K562 (cell line): ENCODE data around the gene NOD1. TPM values are rescaled to one million over a fixed set of nuclear protein-coding genes. Genes with fewer than 3 reads are reported as not detected.

Experiments
- ATAC-seq: fragments of 200-7000 bp; cut with Tn5 transposase; 3 replicates; pipeline ENCODE4 v1.9.1; 2020; ENCODE audit warnings: moderate library complexity
- BruUV-seq: library from RNA; stranded (reverse); fragments of 400-500 nt; replicated peaks from 2 replicates; lab custom pipeline; 2021; lab: Mats Ljungman, UMichigan
- CTCF ChIA-PET: fragments of 300-600 bp; formaldehyde crosslinking; extraction: SDS; loops from one replicate; lab custom pipeline; 2021; ENCODE audit warnings: low intra/inter-chr PET ratio; lab: Yijun Ruan, JAX
- POLR2A ChIA-PET: fragments of 300-600, 350-650 bp; sonication (Branson Sonifier 250); formaldehyde crosslinking; extraction: SDS; loops from one replicate; lab custom pipeline; 2021; ENCODE audit warnings: antibody characterized with exemption, inconsistent platforms; lab: Yijun Ruan, JAX
- DNase-seq, 4 experiments: peaks; one replicate each; pipeline versions ENCODE4 v3.0.0 to v3.0.0-alpha.2; 2011 to 2018; ENCODE audit warnings: low spot score in 3 of 4, mixed read lengths in 3 of 4; ENCODE audit errors: extremely low read depth in 1 of 4
- FAIRE-seq: peaks from 2 replicates; lab custom pipeline; 2011; peaks lifted over from hg19 to GRCh38; lab: Jason Lieb, UNC
- H2AFZ ChIP-seq: 2 replicates; pipeline ENCODE4 v1.6.0; 2011; ENCODE audit warnings: low read depth, low read length, control low read depth, inconsistent platforms
- H3K27ac ChIP-seq: fragments of 200-600 bp; 3 replicates; pipeline ENCODE4 v1.8.0; 2011; ENCODE audit warnings: low read depth, mild to moderate bottlenecking, control low read depth, inconsistent platforms, low read length, moderate library complexity, mixed read lengths; ENCODE audit errors: extremely low read depth
- H3K27me3 ChIP-seq, 2 experiments: fragments of 300-600 bp in 1 of 2; 2 replicates in 1 of 2; 3 replicates in 1 of 2; pipeline versions ENCODE4 v1.6.0 to v1.8.0; 2011; ENCODE audit warnings: inconsistent platforms in 2 of 2, low read length in 2 of 2, mild to moderate bottlenecking in 1 of 2, mixed read lengths in 1 of 2, moderate library complexity in 1 of 2; ENCODE audit not compliant: control insufficient read depth in 2 of 2, insufficient read depth in 2 of 2
- H3K36me3 ChIP-seq: fragments of 300-600 bp; 3 replicates; pipeline ENCODE4 v1.8.0; 2011; ENCODE audit warnings: mild to moderate bottlenecking, low read length, inconsistent platforms; ENCODE audit not compliant: control insufficient read depth, insufficient read depth
- H3K4me1 ChIP-seq, 2 experiments: fragments of 200-600 bp in 1 of 2; replicated peaks in 1 of 2; 2 replicates in 1 of 2; 3 replicates in 1 of 2; pipeline versions ENCODE4 v1.5.1 to v1.8.0; 2011; ENCODE audit warnings: inconsistent platforms in 2 of 2, low read length in 2 of 2, mild to moderate bottlenecking in 1 of 2, mixed read lengths in 1 of 2, moderate library complexity in 1 of 2; ENCODE audit not compliant: control insufficient read depth in 2 of 2, insufficient read depth in 2 of 2
- H3K4me2 ChIP-seq: 2 replicates; pipeline ENCODE4 v1.6.1; 2011; ENCODE audit warnings: low read length, control low read depth, inconsistent platforms, mixed read lengths; ENCODE audit not compliant: insufficient read depth
- H3K4me3 ChIP-seq: fragments of 200-600 bp; sonication (generic), shearing (Covaris generic); 2 replicates; pipeline ENCODE4 v1.5.1; 2016; ENCODE audit warnings: control low read depth, inconsistent platforms
- H3K79me2 ChIP-seq: fragments of 200-600 bp; 3 replicates; pipeline ENCODE4 v1.8.0; 2011; ENCODE audit warnings: low read length, inconsistent platforms; ENCODE audit not compliant: control insufficient read depth, insufficient read depth
- H3K9ac ChIP-seq, 2 experiments: 2 replicates each; pipeline versions ENCODE4 v1.6.0 to v1.6.1; 2011; ENCODE audit warnings: low read depth in 2 of 2, low read length in 2 of 2, control low read depth in 1 of 2, inconsistent platforms in 1 of 2, mild to moderate bottlenecking in 1 of 2, mixed read lengths in 1 of 2; ENCODE audit not compliant: insufficient read depth in 1 of 2
- H3K9me1 ChIP-seq: one replicate; pipeline ENCODE4 v1.6.0; 2011; ENCODE audit warnings: inconsistent platforms, mild to moderate bottlenecking, low read length, moderate library complexity; ENCODE audit not compliant: control insufficient read depth, insufficient read depth
- H3K9me3 ChIP-seq: replicated peaks from 2 replicates; pipeline ENCODE4 v1.5.1; 2011; ENCODE audit warnings: low read depth, low read length, inconsistent platforms; ENCODE audit not compliant: control insufficient read depth, insufficient read depth
- H4K20me1 ChIP-seq: replicated peaks from 2 replicates; pipeline ENCODE4 v1.6.1; 2011; ENCODE audit warnings: low read length, inconsistent platforms, mixed read lengths; ENCODE audit not compliant: control insufficient read depth, insufficient read depth
- DEAF1 ChIP-seq: fragments of 450-650 bp; formaldehyde crosslinking; IDR thresholded peaks from 2 replicates; pipeline ENCODE4 v1.4.0; 2020; ENCODE audit warnings: mild to moderate bottlenecking, moderate library complexity
- EGR1 ChIP-seq: fragments of 450-650 bp; conservative IDR thresholded peaks from 2 replicates; pipeline ENCODE4 v1.6.1; 2017; ENCODE audit warnings: mild to moderate bottlenecking
- GTF2B ChIP-seq: IDR thresholded peaks from 2 replicates; pipeline ENCODE4 v1.6.1; 2011; ENCODE audit not compliant: insufficient read length; ENCODE audit errors: extremely low read depth
- ILF3 ChIP-seq: fragments of 450-650 bp; IDR thresholded peaks from 2 replicates; pipeline ENCODE4 v1.6.1; 2018; ENCODE audit warnings: antibody characterized with exemption, mild to moderate bottlenecking, moderate library complexity, borderline replicate concordance
- MIER1 ChIP-seq: fragments of 450-650 bp; IDR thresholded peaks from 2 replicates; pipeline ENCODE4 v1.6.1; 2016; ENCODE audit warnings: antibody characterized with exemption, mild to moderate bottlenecking, low read depth
- RFX7 ChIP-seq: fragments of 250-450 bp; sonication (Bioruptor Pico); IDR thresholded peaks from 2 replicates; pipeline ENCODE4 v1.5.1; 2021; ENCODE audit warnings: mild to moderate bottlenecking
- SREBF1 ChIP-seq: fragments of 150-350 bp; IDR thresholded peaks from 2 replicates; pipeline ENCODE4 v1.6.1; 2014; ENCODE audit warnings: antibody characterized with exemption, low read depth, low read length, borderline replicate concordance
- WGBS: fragments of 100-300 bp; shearing (Covaris generic); methylation state at CpG from one replicate; pipeline ENCODE4 v1.1.6; 2016; ENCODE audit warnings: low coverage, mixed read lengths; ENCODE audit not compliant: insufficient coverage; ENCODE audit errors: missing lambda C conversion rate; 5-methylcytosine and 5-hydroxymethylcytosine counted together
- in situ Hi-C: fragments of 300-500 bp; cut with MboI; formaldehyde crosslinking; loops from 4 replicates; pipeline ENCODE4 v1.15.0; 2018; ENCODE audit warnings: inconsistent platforms, mixed read lengths
- intact Hi-C: fragments of 100-400 bp; cut with micrococcal nuclease; formaldehyde crosslinking; loops from 2 replicates; pipeline ENCODE4 v1.14.2; 2022
- polyA plus RNA-seq, 8 experiments: library from polyadenylated mRNA; depleted of rRNA in 4 of 8; stranded (reverse) in 5 of 8; unstranded in 3 of 8; fragments of >200 nt; fragmentation: Nextera tagmentation in 2 of 8; fragmentation: Illumina TruSeq in 1 of 8; extraction: Ambion mirVana in 2 of 8; extraction: Trizol in 1 of 8; gene quantifications; 2 replicates each; pipeline versions ENCODE4 v1.2.1 to v1.2.3, GENCODE V29; 2011 to 2014; ENCODE audit warnings: inconsistent platforms in 1 of 8, missing spikeins in 1 of 8
- total RNA-seq, 7 experiments: library from RNA; depleted of rRNA in 6 of 7; stranded (reverse); fragments of >200 nt in 6 of 7; fragmentation: Illumina TruSeq in 2 of 7; extraction: Trizol in 2 of 7; gene quantifications; 2 replicates each; pipeline versions ENCODE4 v1.2.1 to v1.2.3, GENCODE V29; 2011 to 2021; ENCODE audit warnings: low replicate concordance in 1 of 7

NOD1 gene
- total and polyA plus RNA-seq, 9 of the 15 experiments (the other 6 are each of a cell fraction or from before 2014, with no cell fraction given): 0.34 to 7.1 (median 4.7) TPM

- Histone ChIP-seq H3K9me1 (no peaks in the 10 kb centered on the region), H3K27ac (no peak overlapping the region), H3K79me2 (no peaks in the 10 kb centered on the region), H4K20me1 (no peaks in the 10 kb centered on the region), H3K4me1 (no peaks in the 10 kb centered on the region), H3K4me2 (no peak overlapping the region), H3K4me3 (no peak overlapping the region), H3K27me3 (no peaks in the 10 kb centered on the region), H2AFZ (no peak overlapping the region), H3K9ac (no peak overlapping the region), H3K9me3 (no peaks in the 10 kb centered on the region), H3K36me3 (0 out of 3 replicates have a peak, but pooled peaks cover 3% of the 10 kb centered on the region)
- TF ChIP-seq MIER1 (no peak), SREBF1 (no peak), RFX7 (no peak), ILF3 (no peak), EGR1 (no peak), DEAF1 (CRISPR knock-in tag) (no peak), GTF2B (no peak)
- ChIA-PET POLR2A (interaction anchor here (0.7 kb wide), 1 partner anchor 110 kb away, joined by 3 read pairs; no protein-coding TSS in a partner anchor), CTCF (no interaction called here)
- 10% methylated on average over 1 of the region's 1 CpG for WGBS
- ATAC-seq: no peak
- no peak for FAIRE-seq
- no peak for DNase-seq
- no TSS peak for BruUV-seq
- in situ Hi-C loops (no loop called here), intact Hi-C loops (no loop called here)
These were observed 20.3 kb downstream of the NOD1 start for GRCh38 chr7:30458311-30458710.
